A549 (cell line): Measurements from ENCODE around the gene CDC73. TPM values are rescaled to one million over a fixed set of nuclear protein-coding genes. Genes with fewer than 3 reads are reported as not detected.

Experiments
- ATAC-seq, 2 experiments: fragments of 200-7000 bp in 1 of 2; fragments of >200 bp in 1 of 2; cut with Nextera tagmentation in 1 of 2; cut with Tn5 transposase in 1 of 2; 3 replicates each; pipeline versions ENCODE4 v1.8.0 to v1.9.1; 2018 to 2020; ENCODE audit warnings: mild to moderate bottlenecking in 1 of 2, moderate library complexity in 1 of 2
- CTCF ChIA-PET: fragments of 300-600 bp; sonication (Branson Sonifier 250); formaldehyde crosslinking; extraction: SDS; loops from one replicate; lab custom pipeline; 2021; ENCODE audit warnings: antibody characterized with exemption, inconsistent platforms; lab: Yijun Ruan, JAX
- POLR2A ChIA-PET: fragments of 350-600 bp; formaldehyde crosslinking; extraction: SDS; loops from one replicate; lab custom pipeline; 2021; ENCODE audit warnings: antibody characterized with exemption, inconsistent platforms; lab: Yijun Ruan, JAX
- DNase-seq, 2 experiments: peaks; one replicate each; pipeline versions ENCODE4 v3.0.0 to v3.0.0-alpha.2; 2011 to 2016; ENCODE audit warnings: low read depth in 1 of 2, low spot score in 1 of 2
- FAIRE-seq: peaks from 2 replicates; lab custom pipeline; 2011; peaks lifted over from hg19 to GRCh38; lab: Jason Lieb, UNC
- H3K27ac ChIP-seq, 2 experiments: fragments of >200 bp; sonication (Bioruptor Twin); formaldehyde crosslinking; 3 replicates each; pipeline ENCODE4 v1.5.1; 2016 to 2017
- H3K4me1 ChIP-seq: fragments of >200 bp; sonication (Bioruptor Twin); formaldehyde crosslinking; 3 replicates; pipeline ENCODE4 v1.6.1; 2016
- H3K4me2 ChIP-seq: fragments of >200 bp; sonication (Bioruptor Twin); formaldehyde crosslinking; 3 replicates; pipeline ENCODE4 v1.6.1; 2016
- H3K4me3 ChIP-seq: fragments of >200 bp; sonication (Bioruptor Twin); formaldehyde crosslinking; 3 replicates; pipeline ENCODE4 v1.5.1; 2016
- H3K9me3 ChIP-seq: fragments of >200 bp; sonication (Bioruptor Twin); formaldehyde crosslinking; 3 replicates; pipeline ENCODE4 v1.6.1; 2016
- CBX2 ChIP-seq: fragments of 200-600 bp; sonication (generic); IDR thresholded peaks from 2 replicates; pipeline ENCODE4 v1.6.1; 2016; ENCODE audit warnings: low read depth, mild to moderate bottlenecking, borderline replicate concordance
- CBX8 ChIP-seq: fragments of 200-600 bp; sonication (generic); IDR thresholded peaks from 2 replicates; pipeline ENCODE4 v1.6.1; 2016
- CTCF ChIP-seq: fragments of >200 bp; sonication (Bioruptor Twin); formaldehyde crosslinking; IDR thresholded peaks from 3 replicates; pipeline ENCODE4 v1.5.1; 2016
- HDAC2 ChIP-seq: fragments of 200-600 bp; sonication (generic); IDR thresholded peaks from 2 replicates; pipeline ENCODE4 v1.6.1; 2016
- HOXB5 ChIP-seq: fragments of 250-450 bp; sonication (Bioruptor Pico); IDR thresholded peaks from 2 replicates; pipeline ENCODE4 v1.5.0; 2020; ENCODE audit warnings: mild to moderate bottlenecking, moderate library complexity
- JUN ChIP-seq, 2 experiments: fragments of >200 bp; sonication (Bioruptor Twin); formaldehyde crosslinking; IDR thresholded peaks; 2 replicates in 1 of 2; 3 replicates in 1 of 2; pipeline ENCODE4 v1.6.1; 2016 to 2017
- JUNB ChIP-seq: fragments of >200 bp; sonication (Bioruptor Twin); formaldehyde crosslinking; IDR thresholded peaks from 2 replicates; pipeline ENCODE4 v1.6.1; 2016
- MAFK ChIP-seq: fragments of 450-650 bp; IDR thresholded peaks from 2 replicates; pipeline ENCODE4 v1.6.1; 2014; ENCODE audit not compliant: partially characterized antibody
- MAX ChIP-seq: IDR thresholded peaks from 2 replicates; pipeline ENCODE4 v1.6.1; 2012
- MYC ChIP-seq: IDR thresholded peaks from 2 replicates; pipeline ENCODE4 v1.6.1; 2012; ENCODE audit warnings: mild to moderate bottlenecking, inconsistent platforms, low read length, improper control_type of control experiment, borderline replicate concordance
- NFE2L2 ChIP-seq: fragments of 150-350 bp; conservative IDR thresholded peaks from 2 replicates; pipeline ENCODE4 v1.6.1; 2014; ENCODE audit warnings: low read length
- POLR2AphosphoS2 ChIP-seq: conservative IDR thresholded peaks from 2 replicates; pipeline ENCODE4 v1.6.1; 2012; ENCODE audit warnings: low read length, improper control_type of control experiment, inconsistent platforms
- RAD21 ChIP-seq, 2 experiments: fragments of >200 bp in 1 of 2; sonication (Bioruptor Twin) in 1 of 2; formaldehyde crosslinking in 1 of 2; IDR thresholded peaks in 1 of 2; conservative IDR thresholded peaks in 1 of 2; 2 replicates in 1 of 2; 3 replicates in 1 of 2; pipeline ENCODE4 v1.6.1; 2012 to 2018; ENCODE audit warnings: inconsistent platforms in 1 of 2
- TFCP2L1 ChIP-seq: fragments of 250-450 bp; sonication (Bioruptor Pico); IDR thresholded peaks from 2 replicates; pipeline ENCODE4 v1.5.0; 2021; ENCODE audit warnings: mild to moderate bottlenecking
- ZFP36 ChIP-seq: fragments of 450-650 bp; IDR thresholded peaks from 2 replicates; pipeline ENCODE4 v1.6.1; 2014; ENCODE audit warnings: borderline replicate concordance; ENCODE audit not compliant: partially characterized antibody
- ZSCAN20 ChIP-seq: fragments of 250-450 bp; sonication (Bioruptor Pico); IDR thresholded peaks from 2 replicates; pipeline ENCODE4 v1.8.0; 2022; ENCODE audit warnings: mild to moderate bottlenecking, moderate library complexity
- WGBS: methylation state at CpG from one replicate; pipeline ENCODE4 v1.1.6; 2017; ENCODE audit errors: missing lambda C conversion rate; 5-methylcytosine and 5-hydroxymethylcytosine counted together
- polyA plus RNA-seq, 4 experiments: library from polyadenylated mRNA; depleted of rRNA in 3 of 4; stranded (reverse); fragments of >200 nt; fragmentation: RNase III in 1 of 4; extraction: RNeasy Plus Mini Kit Qiagen cat#74134 plus additional on column Dnase treatment in 1 of 4; gene quantifications; 2 replicates in 3 of 4; 3 replicates in 1 of 4; pipeline ENCODE4 v1.2.3, GENCODE V29; 2011 to 2017
- TF ChIP-seq, protein P1 (sequence below): IDR thresholded peaks from 2 replicates; pipeline ENCODE4 v1.6.1; 2012; ENCODE audit warnings: low read depth, borderline replicate concordance

Gene CDC73
- polyA plus RNA-seq, 2 of the 4 experiments (the other 2 are of a cell fraction) = 42.2 to 77.9 TPM

DNA sequence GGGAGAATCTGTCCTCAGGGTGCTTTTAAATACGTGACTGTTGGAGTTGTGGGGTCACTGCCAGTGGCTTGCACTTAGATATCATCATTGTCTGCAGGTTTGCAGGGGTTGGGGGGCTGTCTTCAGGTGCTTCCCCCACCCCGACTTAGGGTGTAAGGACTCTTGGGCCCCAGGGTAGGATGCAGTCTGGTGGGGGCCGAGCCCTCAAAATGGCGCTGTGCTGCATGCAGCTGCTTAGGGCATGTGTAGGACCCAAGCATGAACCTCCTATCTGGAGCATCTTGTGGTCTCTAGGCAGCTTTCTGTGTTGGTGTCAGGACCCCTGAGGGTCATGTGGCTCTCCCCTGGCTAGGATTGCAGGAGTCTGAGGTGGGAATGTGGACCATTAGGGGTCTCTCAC is 120.2 kb downstream of the CDC73 start (continued):
- no peak for TF ChIP-seq JUN (IDR thresholded peaks at IDR 0.05)
- TF ChIP-seq, protein P1, sequence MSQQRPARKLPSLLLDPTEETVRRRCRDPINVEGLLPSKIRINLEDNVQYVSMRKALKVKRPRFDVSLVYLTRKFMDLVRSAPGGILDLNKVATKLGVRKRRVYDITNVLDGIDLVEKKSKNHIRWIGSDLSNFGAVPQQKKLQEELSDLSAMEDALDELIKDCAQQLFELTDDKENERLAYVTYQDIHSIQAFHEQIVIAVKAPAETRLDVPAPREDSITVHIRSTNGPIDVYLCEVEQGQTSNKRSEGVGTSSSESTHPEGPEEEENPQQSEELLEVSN = no peak
- no peak for TF ChIP-seq JUNB
- no peak for TF ChIP-seq MYC
- no peak for TF ChIP-seq NFE2L2
- no peak for TF ChIP-seq TFCP2L1 (CRISPR knock-in tag)

DNA sequence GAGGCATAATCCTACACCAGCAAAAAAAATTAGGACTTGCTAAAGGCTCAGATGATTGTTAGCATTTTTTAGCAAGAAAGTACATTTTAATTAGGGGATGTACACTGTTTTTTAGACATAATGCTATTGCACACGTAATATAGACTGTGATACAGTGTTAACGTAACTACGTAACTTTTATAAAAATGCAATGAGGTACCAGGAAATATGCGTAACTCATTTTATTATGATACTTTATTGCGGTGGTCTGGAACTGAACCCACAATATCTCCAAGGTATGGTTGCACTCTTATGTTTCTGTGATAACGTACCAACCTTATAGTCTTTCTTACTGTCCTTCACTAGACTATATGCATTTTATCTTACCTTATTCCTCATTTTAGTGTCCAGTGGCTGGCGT is 127.4 kb downstream of the CDC73 start:
- ChIA-PET CTCF (no interaction called here), POLR2A (no interaction called here)
- DNase-seq (no peak), ATAC-seq (no peak), FAIRE-seq (no peak)
- WGBS = 96% methylated on average over 7 of the region's 7 CpGs
- Histone ChIP-seq H3K27ac (no peak overlapping the region), H3K4me2 (no peak overlapping the region), H3K9me3 (peaks cover 6% of the 10 kb centered on the region; the same call in 2 of the 3 replicates), H3K4me1 (no peaks in the 10 kb centered on the region), H3K4me3 (no peak overlapping the region)
- TF ChIP-seq ZFP36 = no peak
- TF ChIP-seq CBX2 = no peak
- no peak for TF ChIP-seq NFE2L2
- no peak for TF ChIP-seq POLR2AphosphoS2
- no peak for TF ChIP-seq MAX
- TF ChIP-seq RAD21 (conservative IDR thresholded peaks at IDR 0.05 in 1 of 2, IDR thresholded peaks at IDR 0.05 in 1 of 2) = no peak
- no peak for TF ChIP-seq CTCF

GRCh38 chr1:193251950-193252349 is 130.1 kb downstream of the CDC73 start:
- TF ChIP-seq MAFK (peak; percentile 7), CBX8 (no peak), HDAC2 (no peak)
- TF ChIP-seq, all 56 proteins: peak for 1
- Histone ChIP-seq H3K27ac (no peak overlapping the region), H3K4me3 (no peak overlapping the region), H3K4me1 (no peaks in the 10 kb centered on the region), H3K9me3 (peaks cover 6% of the 10 kb centered on the region; the same call in 2 of the 3 replicates), H3K4me2 (no peak overlapping the region)
- ChIA-PET CTCF (no interaction called here), POLR2A (no interaction called here)
- 86% methylated on average over 2 of the region's 2 CpGs for WGBS
- no peak for ATAC-seq
- FAIRE-seq = no peak
- DNase-seq = no peak

GRCh38 chr1:193256019-193256418 is 134.2 kb downstream of the CDC73 start:
- Histone ChIP-seq H3K4me1 (no peaks in the 10 kb centered on the region), H3K27ac (no peak overlapping the region), H3K9me3 (no peaks in the 10 kb centered on the region), H3K4me3 (no peak overlapping the region), H3K4me2 (no peak overlapping the region)
- ATAC-seq (no peak), DNase-seq (no peak), FAIRE-seq (no peak)
- CTCF ChIA-PET = no interaction called here
- TF ChIP-seq HOXB5 = no peak
- POLR2A ChIA-PET = no interaction called here

GRCh38 chr1:193259636-193260035 is 137.8 kb downstream of the CDC73 start:
- WGBS = 87% methylated on average over 2 of the region's 2 CpGs
- no peak overlapping the region for H3K4me2 ChIP-seq
- H3K9me3 ChIP-seq = no peaks in the 10 kb centered on the region
- no peak for TF ChIP-seq TFCP2L1 (CRISPR knock-in tag)
- TF ChIP-seq JUN (IDR thresholded peaks at IDR 0.05) = no peak
- TF ChIP-seq ZSCAN20 (CRISPR knock-in tag) = no peak
- ChIA-PET CTCF (no interaction called here), POLR2A (no interaction called here)
- H3K4me3 ChIP-seq = no peak overlapping the region
- DNase-seq = no peak
- no peaks in the 10 kb centered on the region for H3K4me1 ChIP-seq
- ATAC-seq = no peak
- no peak for FAIRE-seq
- H3K27ac ChIP-seq = no peak overlapping the region
